HPDE6-E6E7 (cell line): Measurements from ENCODE around the gene COL2A1.

ENCODE experiments used
- DNase-seq: peaks from one replicate; pipeline ENCODE4 v3.0.0; 2011; ENCODE audit warnings: missing footprints; ENCODE audit errors: extremely low spot score

The COL2A1 gene

GRCh38 chr12:47990351-47991105 is 13.7 kb downstream of the COL2A1 start:
- no peak for DNase-seq

DNA sequence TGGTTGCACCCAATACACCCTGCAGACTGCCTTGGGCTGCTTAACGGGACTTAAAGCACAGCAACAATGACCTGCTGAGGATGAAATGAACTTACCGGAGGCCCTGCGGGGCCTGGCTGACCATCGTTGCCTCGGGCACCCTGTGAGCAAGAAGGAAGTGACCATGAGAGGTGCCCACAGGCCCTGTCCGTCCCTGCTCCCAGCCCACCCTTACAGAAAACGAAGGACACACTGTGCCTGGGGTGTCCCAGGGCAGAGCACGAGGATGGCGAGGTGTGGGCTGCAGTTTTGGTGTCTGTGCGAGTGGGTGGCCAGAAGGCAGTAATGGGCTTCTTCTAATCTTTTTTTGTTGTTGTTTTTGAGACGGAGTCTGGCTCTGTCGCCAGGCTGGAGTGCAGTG is 14.6 kb downstream of the COL2A1 start:
- no peak for DNase-seq

DNA sequence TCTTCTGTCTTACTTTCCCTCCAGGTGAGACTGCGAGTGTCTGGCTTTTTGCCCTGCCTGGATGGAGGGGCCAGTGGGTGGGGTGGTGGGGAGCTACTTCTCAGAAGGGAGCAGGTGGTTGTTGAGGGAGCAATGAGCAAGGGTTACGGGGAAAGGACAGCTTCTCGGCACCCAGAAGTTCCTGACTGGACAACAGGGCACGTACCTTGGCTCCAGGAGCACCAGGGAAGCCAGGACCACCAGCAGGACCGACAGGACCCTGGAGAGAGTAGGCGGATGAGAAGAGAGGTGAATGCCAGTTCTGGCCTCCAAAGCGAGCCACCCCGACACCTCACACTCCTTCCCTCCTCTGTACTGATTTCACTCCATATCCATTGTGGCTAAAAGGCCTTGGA is 15.3 kb downstream of the COL2A1 start:
- DNase-seq = no peak

- no peak for DNase-seq
Measured at GRCh38 chr12:47988073-47989022, 15.9 kb downstream of the COL2A1 start.

DNA sequence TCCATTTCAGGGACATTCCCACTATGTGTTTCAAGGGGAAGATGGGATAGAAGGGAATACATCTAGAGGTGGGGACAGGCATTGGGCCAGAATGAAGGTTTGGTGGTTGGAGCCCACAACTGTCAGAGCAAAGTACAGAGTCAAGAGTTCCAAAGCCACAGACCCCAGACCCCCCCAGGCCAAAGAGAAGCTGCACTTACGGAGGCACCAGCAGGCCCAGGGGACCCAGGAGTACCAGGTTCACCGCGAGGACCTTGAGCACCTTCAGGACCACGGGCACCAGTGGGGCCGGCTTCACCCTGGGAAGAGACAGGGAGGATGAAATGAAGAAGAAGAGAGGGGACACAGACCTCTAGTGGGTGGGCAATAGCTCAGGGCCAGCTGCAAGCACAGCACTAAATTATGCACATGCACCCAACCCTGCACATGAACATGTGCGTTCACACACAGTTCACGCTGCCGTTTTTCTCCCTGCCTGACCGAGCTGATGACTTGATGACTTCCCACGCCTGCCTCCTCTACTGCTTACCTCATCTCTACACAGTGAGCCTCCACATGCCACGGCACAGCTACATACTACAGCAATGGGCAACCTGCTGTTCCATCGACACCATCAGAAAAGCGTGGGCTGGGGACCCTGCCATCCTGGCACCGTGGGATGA is 16.7 kb downstream of the COL2A1 start:
- no peak for DNase-seq

DNA sequence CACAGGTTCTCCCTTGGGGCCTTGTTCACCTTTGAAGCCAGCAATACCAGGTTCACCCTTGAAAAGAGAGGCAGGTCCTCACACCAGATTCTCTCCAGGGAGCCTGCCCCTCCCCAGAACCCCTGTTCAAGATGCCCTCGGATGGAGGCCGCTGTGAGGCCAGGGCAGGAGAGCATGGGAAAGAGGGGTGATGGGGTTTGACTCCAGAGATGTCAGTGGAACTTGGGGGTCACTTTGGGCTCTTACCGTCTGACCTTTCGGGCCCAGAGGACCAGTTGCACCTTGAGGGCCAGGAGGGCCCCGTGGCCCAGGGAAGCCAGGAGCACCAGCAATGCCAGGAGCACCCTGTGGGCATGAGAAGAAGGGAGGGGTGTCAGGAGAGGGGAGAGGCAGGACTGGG is 17.4 kb downstream of the COL2A1 start:
- no peak for DNase-seq

DNA sequence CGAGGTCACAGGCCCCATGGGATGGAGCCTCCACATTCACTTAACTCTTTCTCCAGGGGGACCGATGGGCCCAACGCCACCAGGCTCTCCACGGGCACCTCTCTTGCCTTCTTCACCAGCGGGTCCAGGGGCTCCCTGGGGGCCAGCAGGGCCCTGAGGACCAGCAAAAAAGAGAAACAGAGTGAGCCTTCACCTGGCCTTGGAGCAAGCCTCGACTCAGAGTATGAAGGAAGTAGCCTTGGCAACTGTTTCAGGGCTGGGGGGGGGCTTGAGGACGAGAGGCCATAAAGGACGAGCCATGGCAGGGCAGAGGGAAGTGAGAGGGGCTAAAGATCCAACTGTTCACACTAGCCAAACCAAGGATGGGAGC is 18.0 kb downstream of the COL2A1 start:
- DNase-seq = no peak

DNA sequence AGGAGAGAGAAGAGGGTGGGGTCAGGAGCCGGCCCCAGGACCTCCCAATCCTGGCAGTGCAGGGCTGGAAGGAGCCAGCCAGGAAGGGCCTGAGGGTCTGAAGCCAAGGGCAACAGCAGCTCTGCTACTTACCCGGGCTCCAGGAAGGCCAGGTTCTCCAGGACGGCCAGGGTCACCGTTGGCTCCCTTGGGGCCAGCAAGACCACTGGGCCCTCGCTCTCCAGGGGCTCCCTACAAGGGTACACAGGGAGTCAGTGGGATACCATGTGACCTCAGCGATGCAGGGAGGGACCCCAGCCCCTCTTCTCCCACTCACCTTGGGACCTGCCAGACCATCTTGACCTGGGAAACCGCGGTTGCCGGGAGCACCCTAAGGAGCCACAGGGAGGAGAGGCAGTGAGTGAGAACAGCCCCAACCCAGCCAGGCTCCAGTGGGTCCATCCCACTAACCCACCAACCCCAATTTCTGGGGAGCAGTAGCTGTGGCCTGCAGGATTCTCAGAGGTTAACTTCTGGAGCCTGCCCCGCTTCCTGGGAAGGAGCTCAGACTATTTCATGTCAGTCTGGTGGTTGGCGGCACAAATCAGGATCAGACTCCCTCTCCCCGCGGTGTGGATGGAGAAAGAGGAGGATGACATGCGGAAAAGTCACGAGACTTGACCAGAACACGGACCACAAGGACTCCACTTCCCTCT is 18.5 kb downstream of the COL2A1 start:
- DNase-seq = no peak

DNA sequence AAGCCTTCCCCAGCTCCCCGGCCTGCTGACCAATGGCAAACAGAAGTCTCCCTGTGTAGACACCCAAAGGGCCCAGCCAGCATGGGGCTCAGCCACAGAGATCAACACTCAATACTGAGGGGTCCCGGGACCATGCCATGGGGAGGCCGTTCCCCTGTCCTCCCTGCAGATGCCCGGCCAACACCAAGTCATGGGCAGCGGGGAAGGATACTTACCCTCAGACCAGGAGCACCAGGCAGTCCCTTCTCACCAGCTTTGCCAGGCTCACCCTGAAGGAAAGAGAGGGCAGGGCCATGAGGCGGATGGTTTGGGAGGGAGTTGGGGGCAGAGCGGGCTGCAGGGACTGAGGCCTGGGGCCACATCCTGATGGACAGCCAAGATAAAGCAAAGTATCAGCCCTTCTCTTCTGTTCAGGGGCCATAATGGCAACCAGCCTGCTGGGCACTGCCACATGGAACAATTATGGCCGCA is 19.9 kb downstream of the COL2A1 start:
- no peak for DNase-seq

GRCh38 chr12:47983541-47984115 is 20.6 kb downstream of the COL2A1 start:
- DNase-seq = no peak

- DNase-seq = no peak
Measured at GRCh38 chr12:47982770-47983169, 21.5 kb downstream of the COL2A1 start.

DNA sequence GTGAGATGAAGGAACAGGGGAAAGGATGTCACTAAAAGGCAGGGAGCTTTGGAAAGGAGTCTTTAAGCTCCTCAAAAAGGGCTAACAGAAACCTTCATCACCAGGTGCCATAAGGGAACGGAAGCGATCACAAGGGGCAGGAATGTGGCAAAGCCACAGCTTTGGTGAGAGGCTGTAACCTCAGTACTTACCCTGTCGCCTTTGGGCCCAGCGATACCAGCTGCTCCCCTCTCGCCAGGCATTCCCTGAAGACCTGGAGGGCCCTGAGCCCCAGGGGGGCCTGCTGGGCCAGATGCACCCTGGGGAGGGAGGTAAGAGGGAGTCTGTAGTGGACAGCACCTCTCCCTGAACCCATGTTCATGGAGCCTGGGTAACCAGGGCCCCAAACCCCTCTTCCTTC is 22.0 kb downstream of the COL2A1 start:
- DNase-seq = no peak

DNA sequence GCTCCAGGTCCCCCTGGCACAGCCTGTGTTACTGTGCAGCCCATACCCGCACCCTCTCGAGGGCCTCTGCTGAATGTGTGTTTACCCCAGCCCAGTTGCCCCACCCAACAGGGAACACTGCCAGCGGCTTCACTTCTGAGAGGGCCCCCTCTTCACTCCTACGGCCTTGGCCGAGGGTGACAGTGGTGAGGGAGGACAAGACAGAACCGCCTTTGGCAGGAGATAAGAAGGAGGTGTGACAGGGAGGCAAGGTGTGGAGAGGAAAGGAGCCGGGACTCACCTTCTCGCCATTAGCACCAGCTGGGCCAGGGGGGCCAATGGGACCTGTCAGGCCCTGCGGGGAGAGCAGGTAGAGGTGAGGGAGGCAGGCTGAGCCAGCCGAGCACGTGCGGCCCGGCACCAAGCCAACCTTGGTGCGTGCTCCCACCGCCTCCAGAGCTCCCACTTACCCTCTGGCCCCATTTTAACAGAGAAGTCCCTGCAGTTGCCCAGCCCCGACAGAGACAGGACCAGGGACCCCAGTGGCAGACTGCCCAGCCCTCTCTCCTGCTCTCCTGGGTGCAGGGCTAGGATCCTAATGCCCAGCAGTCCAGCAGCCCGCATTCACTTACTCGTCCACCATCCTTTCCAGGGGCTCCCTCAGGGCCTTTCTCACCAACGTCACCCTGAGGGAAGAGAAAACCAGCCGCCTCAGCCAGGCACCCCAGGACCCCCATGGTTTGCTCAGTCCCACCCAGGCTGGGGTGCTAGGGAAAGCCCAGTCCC is 22.6 kb downstream of the COL2A1 start:
- DNase-seq = no peak

DNA sequence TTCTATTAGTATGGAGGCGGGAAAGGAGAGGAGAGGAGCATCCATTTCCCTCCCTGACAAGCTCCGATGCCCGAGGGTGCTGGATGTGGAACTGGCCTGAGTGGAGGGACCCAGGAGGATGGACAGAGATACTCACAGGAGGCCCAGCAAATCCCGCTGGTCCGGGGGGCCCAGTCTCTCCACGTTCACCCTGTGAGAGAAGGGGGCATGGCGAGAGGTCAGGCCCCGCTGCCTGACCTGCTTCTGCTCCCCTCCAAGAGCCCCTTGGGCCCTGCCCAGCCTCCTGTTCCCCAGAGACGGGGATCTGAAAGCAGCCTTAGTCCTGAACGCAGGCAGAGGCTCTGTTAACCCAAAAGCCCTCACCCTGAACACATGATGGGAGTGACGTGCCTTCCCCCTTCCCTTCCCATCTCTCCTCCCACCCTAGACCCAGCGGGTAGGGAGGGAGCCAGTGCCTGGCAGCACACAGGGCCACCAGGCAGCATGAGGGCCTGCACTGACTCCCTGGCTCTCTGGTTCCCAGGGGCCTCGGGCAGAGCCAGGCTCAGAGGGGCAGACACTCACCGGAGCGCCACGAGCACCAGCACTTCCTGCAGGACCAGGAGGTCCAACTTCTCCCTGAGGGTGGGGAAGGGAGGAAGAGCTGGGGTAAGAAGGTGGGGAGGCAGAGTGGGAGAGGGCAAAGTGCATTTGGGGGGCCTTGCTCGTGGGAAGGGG is 23.3 kb downstream of the COL2A1 start:
- no peak for DNase-seq

DNA sequence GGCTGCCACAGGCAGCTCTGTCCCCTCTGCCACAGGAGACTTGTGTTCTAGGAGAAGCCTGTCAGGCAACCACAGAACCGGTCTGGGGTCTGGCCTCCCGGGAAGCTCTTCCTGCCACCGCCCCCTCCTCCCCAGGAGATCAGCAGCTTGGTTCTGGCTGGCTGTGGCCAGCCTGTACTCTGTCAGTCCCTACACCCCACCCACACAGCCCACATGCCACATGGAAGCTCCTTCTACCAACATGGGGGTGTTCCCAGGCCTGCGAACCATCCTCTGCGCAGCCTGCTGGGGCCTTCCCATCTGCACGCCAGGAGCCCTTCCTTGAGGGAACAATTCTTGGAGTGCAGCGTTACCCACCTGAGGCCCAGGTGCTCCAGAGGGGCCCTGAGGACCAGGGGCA is 24.1 kb downstream of the COL2A1 start:
- DNase-seq = no peak

DNA sequence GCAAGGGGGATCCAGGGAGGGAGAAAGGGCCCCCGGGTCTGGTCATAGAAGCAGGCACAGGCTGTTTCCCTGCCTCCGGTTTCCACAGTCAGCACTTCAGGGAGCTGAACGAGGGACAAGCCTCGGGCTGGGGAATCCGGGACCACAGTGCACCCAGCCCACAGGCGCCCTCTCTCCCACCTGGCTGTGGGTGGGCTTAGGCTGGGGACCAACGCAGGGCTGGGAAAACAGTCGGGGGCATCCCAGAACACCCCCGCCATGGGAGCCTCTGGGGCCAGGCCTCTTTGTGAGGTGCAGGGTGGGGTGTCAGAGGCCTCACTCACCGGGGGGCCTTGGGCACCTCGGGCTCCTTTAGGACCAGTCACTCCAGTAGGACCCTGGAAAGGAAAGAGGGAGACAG is 24.6 kb downstream of the COL2A1 start:
- DNase-seq = no peak

DNA sequence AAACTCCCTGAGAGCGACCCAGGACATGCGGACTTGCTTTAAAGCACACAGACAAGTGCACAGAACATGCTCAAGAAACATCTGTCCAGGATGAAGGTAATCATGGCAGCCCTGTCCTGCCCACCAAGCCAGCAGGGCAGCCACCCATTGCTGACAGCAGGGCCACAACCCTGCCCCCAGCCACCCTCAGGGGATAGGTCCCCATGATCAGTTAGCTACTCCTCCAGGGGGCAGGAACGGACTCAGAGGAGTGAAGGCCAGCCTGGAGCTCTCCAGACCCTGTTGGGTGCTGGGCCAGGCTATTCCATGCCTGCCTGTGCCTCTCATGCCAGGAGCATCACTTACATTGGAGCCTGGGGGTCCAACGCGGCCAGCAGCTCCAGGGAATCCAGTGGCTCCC is 25.1 kb downstream of the COL2A1 start:
- no peak for DNase-seq

DNA sequence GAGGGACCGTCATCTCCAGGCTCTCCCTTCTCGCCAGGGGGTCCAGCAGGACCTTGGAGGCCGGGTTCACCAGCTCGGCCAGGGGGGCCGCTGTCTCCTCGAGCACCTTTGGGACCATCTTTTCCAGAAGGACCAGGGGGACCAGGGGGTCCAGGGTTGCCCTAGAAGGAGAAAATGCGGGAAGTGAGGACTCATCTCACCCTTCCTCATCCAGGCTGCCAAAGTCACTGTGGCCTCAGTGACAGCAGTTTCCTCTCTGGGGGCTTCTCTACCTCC is 25.7 kb downstream of the COL2A1 start:
- no peak for DNase-seq

DNA sequence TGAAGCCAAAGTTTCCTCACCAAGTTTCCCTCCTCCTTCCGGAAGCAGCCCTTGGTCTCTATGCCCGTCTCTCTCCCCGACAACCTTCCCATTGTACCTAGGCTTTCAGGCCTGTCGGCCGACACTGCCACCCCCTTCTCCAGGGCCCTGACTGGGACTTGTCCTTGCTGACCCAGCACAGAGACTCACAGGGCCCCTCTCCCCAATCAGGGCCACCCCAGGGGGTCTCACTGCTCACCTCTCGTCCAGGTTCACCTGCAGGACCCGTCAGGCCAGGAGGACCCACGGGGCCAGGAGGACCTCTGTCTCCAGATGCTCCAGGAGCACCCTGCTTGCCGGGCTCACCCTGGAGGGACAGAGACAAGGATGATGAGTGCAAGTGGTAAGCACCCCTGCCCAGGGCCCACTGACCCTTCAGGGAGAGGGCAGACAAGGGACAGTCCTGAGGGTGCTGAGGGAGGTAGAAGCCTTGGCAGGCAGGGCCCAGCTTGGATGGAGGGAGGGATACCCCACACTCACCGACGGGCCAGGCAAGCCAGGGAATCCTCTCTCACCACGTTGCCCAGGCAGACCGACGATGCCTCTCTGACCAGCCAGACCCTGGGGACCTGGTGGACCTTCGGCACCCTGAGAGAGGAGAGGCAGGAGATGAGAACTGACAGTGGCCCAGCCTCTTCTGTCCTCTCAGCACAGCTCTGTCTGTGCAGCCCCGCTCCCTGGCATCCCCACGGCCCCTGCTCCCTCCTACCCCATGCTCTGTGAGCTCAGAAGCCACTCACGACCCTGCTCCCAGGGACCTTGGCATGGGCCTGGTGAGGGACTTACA is 26.3 kb downstream of the COL2A1 start:
- DNase-seq = no peak
